BLaER1 (cell line): ENCODE results near the gene ARSD.
"Not testable (repeated sequence)": the region's sequence is repeated elsewhere in the genome, so short reads cannot be mapped to it uniquely, and the experiment has no call there.

Experiments
- H3K27ac ChIP-seq: shearing (Covaris generic); formaldehyde crosslinking; 2 replicates; pipeline ENCODE4 v1.8.1; 2022
- H3K27me3 ChIP-seq: shearing (Covaris generic); formaldehyde crosslinking; 2 replicates; pipeline ENCODE4 v1.8.1; 2022
- H3K36me3 ChIP-seq: shearing (Covaris generic); formaldehyde crosslinking; 2 replicates; pipeline ENCODE4 v1.8.1; 2022
- H3K4me1 ChIP-seq: shearing (Covaris generic); formaldehyde crosslinking; 2 replicates; pipeline ENCODE4 v1.8.1; 2022
- H3K4me2 ChIP-seq: shearing (Covaris generic); formaldehyde crosslinking; 2 replicates; pipeline ENCODE4 v1.8.1; 2022
- H3K4me3 ChIP-seq: shearing (Covaris generic); formaldehyde crosslinking; 2 replicates; pipeline ENCODE4 v1.8.1; 2022
- H3K9ac ChIP-seq: shearing (Covaris generic); formaldehyde crosslinking; 2 replicates; pipeline ENCODE4 v1.8.1; 2022
- H3K9me3 ChIP-seq: shearing (Covaris generic); formaldehyde crosslinking; 2 replicates; pipeline ENCODE4 v1.8.1; 2022
- H4K20me1 ChIP-seq: shearing (Covaris generic); formaldehyde crosslinking; 2 replicates; pipeline ENCODE4 v1.8.1; 2022
- Cebpa-rat ChIP-seq: shearing (Covaris generic); IDR thresholded peaks from 2 replicates; pipeline ENCODE4 v1.8.1; 2022

Gene ARSD

DNA sequence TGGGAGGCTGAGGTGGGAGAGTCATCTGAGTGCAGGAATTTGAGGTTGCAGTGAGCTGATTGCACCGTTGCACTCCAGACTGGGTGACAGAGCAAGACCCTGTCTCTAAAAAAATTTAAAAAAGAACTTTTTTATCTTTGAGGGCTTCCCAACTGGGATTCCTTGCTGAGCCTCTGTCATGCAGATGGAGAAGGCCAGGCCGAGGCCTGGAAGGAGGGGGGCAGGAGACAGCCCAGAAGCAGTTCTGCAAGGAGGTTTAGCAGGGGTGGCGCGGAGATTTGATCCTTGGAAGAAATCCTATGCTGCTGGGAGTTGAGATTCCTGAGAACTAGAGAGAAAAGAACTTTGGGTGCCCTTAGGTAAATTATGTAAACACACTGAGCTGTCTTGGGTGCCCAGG lies 2.5 kb upstream of the ARSD start:
- Histone ChIP-seq H3K9me3 (peaks cover 26% of the 10 kb centered on the region), H3K27ac (no peak overlapping the region), H3K9ac (no peak overlapping the region), H3K36me3 (peaks cover 9% of the 10 kb centered on the region), H3K4me3 (no peak overlapping the region), H3K27me3 (no peaks in the 10 kb centered on the region), H3K4me2 (no peak overlapping the region), H4K20me1 (no peaks in the 10 kb centered on the region), H3K4me1 (peaks cover 45% of the 10 kb centered on the region)
- TF ChIP-seq Cebpa-rat: no peak

DNA sequence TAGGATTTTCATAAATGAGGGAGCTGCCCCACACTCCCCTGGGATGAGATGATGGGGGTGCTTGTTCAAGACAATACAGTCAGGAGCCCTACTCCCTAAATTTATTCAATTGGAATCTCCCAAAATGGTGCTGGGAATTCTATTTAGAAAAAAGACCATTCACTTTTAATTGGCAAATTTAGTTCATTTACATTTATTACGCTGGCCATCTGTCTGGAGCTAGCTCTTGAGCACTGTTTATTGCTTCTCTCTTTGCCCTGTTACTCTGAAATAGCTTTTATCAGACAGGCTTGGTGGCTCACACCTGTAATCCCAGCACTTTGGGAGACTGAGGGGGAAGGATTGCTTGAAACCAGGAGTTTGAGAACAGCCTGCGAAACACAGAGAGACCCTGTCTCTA lies 2.0 kb upstream of the ARSD start:
- Histone ChIP-seq H3K27ac (no peak overlapping the region), H3K27me3 (no peaks in the 10 kb centered on the region)

GRCh38 chrX:2928191-2928582 lies 952 bp downstream of the ARSD start:
- Histone ChIP-seq H3K27me3 (no peaks in the 10 kb centered on the region), H3K4me1 (peaks cover 49% of the 10 kb centered on the region), H3K9me3 (peaks cover 26% of the 10 kb centered on the region), H3K27ac (peak overlapping the region; percentile 72), H3K4me3 (peak overlapping the region; percentile 80), H3K36me3 (peaks cover 22% of the 10 kb centered on the region), H3K9ac (peak overlapping the region; percentile 99), H3K4me2 (peak overlapping the region; percentile 77), H4K20me1 (no peaks in the 10 kb centered on the region)
- TF ChIP-seq Cebpa-rat: no peak

More for the DNA sequence above, 2.0 kb upstream of the ARSD start:
- Histone ChIP-seq H3K36me3 (peaks cover 6% of the 10 kb centered on the region; the same call in 1 of the 2 replicates), H4K20me1 (no peaks in the 10 kb centered on the region), H3K4me3 (no peak overlapping the region), H3K9me3 (peaks cover 26% of the 10 kb centered on the region), H3K9ac (no peak overlapping the region), H3K4me2 (no peak overlapping the region), H3K4me1 (peaks cover 49% of the 10 kb centered on the region)
- TF ChIP-seq Cebpa-rat: no peak

GRCh38 chrX:2926664-2927275 lies 2.4 kb downstream of the ARSD start:
- Histone ChIP-seq H3K27ac (no peak overlapping the region), H3K4me3 (no peak overlapping the region), H3K4me2 (0 out of 2 replicates have a peak overlapping the region, but pooled peaks have one; percentile 5), H3K9ac (no peak overlapping the region), H3K27me3 (no peaks in the 10 kb centered on the region), H3K4me1 (peaks cover 39% of the 10 kb centered on the region), H3K36me3 (peaks cover 36% of the 10 kb centered on the region), H4K20me1 (no peaks in the 10 kb centered on the region), H3K9me3 (peaks cover 17% of the 10 kb centered on the region)
- no peak for TF ChIP-seq Cebpa-rat

DNA sequence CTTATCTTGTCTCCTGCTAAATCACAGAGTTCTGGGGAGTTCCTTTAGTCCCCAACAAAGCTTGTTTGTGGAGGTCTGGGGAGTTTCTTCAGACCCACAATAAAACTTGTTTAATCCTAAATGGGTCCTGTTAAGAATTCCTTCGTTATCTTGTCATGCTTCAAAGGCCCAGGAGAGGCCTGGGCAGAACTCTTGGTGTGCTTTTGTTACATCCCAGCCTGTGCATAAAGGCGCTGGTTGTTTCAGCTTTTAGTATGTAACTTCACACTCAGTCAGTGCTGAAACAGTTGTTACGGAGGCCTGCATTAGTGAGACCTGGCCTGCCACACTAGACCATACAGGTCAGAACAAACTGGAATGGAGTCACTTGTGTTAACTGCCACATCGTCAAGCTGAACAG lies 2.9 kb downstream of the ARSD start:
- Histone ChIP-seq H3K9me3 (peaks cover 12% of the 10 kb centered on the region), H3K36me3 (peaks cover 41% of the 10 kb centered on the region), H3K4me1 (peaks cover 39% of the 10 kb centered on the region), H3K4me2 (peak overlapping the region; percentile 32; the same call in 1 of the 2 replicates)
- not testable (repeated sequence) for H3K27me3 ChIP-seq, H4K20me1 ChIP-seq, H3K27ac ChIP-seq, H3K4me3 ChIP-seq, H3K9ac ChIP-seq

GRCh38 chrX:2924151-2924550 lies 5.0 kb downstream of the ARSD start:
- Histone ChIP-seq H3K27ac (no peak overlapping the region), H3K4me2 (no peak overlapping the region), H3K4me3 (no peak overlapping the region), H3K9ac (no peak overlapping the region), H3K27me3 (no peaks in the 10 kb centered on the region), H3K9me3 (no peaks in the 10 kb centered on the region), H3K4me1 (peaks cover 26% of the 10 kb centered on the region), H4K20me1 (no peaks in the 10 kb centered on the region), H3K36me3 (peaks cover 56% of the 10 kb centered on the region)
- TF ChIP-seq Cebpa-rat: no peak

DNA sequence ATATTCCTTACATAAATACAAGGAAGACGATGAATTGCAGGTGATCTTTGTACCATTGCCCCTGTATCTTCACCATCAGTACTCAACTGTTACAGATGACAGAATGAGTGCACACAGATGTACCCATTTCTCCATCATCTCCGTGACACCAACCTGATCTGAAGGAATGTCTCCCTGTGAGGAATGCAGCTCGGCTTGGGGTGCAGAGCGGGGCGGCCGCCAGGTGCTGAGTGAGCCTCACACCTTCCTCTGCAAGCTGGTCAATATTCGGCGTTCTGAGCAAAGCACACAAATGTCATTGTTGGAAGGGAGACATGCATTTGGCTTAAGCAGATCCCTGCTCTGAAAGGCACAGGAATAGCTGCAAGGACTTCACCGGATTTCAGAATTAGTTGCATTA lies 7.4 kb downstream of the ARSD start:
- no peaks in the 10 kb centered on the region for H3K27me3 ChIP-seq
- H3K27ac ChIP-seq: no peak overlapping the region
- H3K36me3 ChIP-seq: peaks cover 78% of the 10 kb centered on the region
- no peak overlapping the region for H3K9ac ChIP-seq
- H3K9me3 ChIP-seq: peaks cover 15% of the 10 kb centered on the region
- no peak overlapping the region for H3K4me2 ChIP-seq
- no peak for TF ChIP-seq Cebpa-rat
- H3K4me3 ChIP-seq: no peak overlapping the region
- no peaks in the 10 kb centered on the region for H4K20me1 ChIP-seq
- H3K4me1 ChIP-seq: peaks cover 14% of the 10 kb centered on the region

- Histone ChIP-seq H3K4me3 (no peak overlapping the region), H3K27ac (no peak overlapping the region), H3K9me3 (peaks cover 21% of the 10 kb centered on the region), H3K27me3 (no peaks in the 10 kb centered on the region), H3K9ac (no peak overlapping the region), H3K4me1 (peaks cover 8% of the 10 kb centered on the region), H3K36me3 (peaks cover 84% of the 10 kb centered on the region), H3K4me2 (no peak overlapping the region), H4K20me1 (no peaks in the 10 kb centered on the region)
- no peak for TF ChIP-seq Cebpa-rat
Observed at GRCh38 chrX:2921193-2921592, 7.9 kb downstream of the ARSD start.

GRCh38 chrX:2917767-2918166 lies 11.4 kb downstream of the ARSD start:
- Histone ChIP-seq H3K9me3 (peaks cover 29% of the 10 kb centered on the region), H3K4me3 (no peak overlapping the region), H3K27ac (no peak overlapping the region), H3K9ac (no peak overlapping the region), H3K4me2 (no peak overlapping the region), H3K27me3 (no peaks in the 10 kb centered on the region), H3K4me1 (no peaks in the 10 kb centered on the region), H4K20me1 (no peaks in the 10 kb centered on the region), H3K36me3 (peaks cover 92% of the 10 kb centered on the region)
- TF ChIP-seq Cebpa-rat: no peak

DNA sequence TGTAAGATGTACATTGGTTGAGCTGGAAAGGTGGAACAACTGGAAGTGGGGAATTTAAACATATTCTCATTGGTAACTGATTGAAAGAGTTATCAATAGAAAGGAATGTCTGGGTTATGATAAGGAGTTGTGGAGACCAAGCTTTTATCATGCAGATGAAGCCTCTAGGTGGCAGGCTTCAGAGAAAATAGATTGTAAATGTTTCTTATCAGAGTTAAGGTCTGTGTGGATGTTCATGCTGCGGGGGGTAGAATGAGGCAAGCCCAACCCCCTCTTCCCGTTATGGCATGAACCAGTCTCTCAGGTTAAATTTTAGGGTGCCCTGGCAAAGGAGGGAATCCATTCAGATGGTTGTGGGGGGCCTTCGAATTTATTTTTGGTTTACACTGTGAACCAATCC lies 16.0 kb downstream of the ARSD start:
- H3K4me3 ChIP-seq: no peak overlapping the region
- H3K27me3 ChIP-seq: no peaks in the 10 kb centered on the region
- H3K4me2 ChIP-seq: no peak overlapping the region
- H3K36me3 ChIP-seq: peaks cover 80% of the 10 kb centered on the region
- peaks cover 27% of the 10 kb centered on the region for H3K9me3 ChIP-seq
- H3K9ac ChIP-seq: no peak overlapping the region
- H3K27ac ChIP-seq: no peak overlapping the region
- no peaks in the 10 kb centered on the region for H3K4me1 ChIP-seq
- no peaks in the 10 kb centered on the region for H4K20me1 ChIP-seq
- TF ChIP-seq Cebpa-rat: no peak

DNA sequence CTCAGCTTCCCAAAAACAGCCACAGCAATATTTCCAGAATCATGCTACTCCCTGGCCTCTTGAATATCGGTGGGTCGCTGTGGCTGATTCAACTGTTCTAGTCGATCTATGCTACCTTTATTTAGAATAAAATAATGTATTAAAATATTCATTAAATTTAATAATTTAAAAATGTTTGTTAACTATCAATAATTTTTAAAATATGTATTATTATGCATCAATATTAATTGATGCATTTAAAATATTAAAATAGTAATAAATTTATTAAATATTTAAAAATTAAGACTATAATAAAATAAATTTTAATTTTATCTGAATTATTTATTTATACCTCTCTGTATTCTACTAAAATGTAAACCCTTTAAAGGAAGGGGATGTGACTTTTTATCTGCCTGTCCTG lies 19.0 kb downstream of the ARSD start:
- no peak overlapping the region for H3K4me2 ChIP-seq
- no peaks in the 10 kb centered on the region for H3K4me1 ChIP-seq
- H3K4me3 ChIP-seq: no peak overlapping the region
- H3K27ac ChIP-seq: no peak overlapping the region
- peaks cover 78% of the 10 kb centered on the region for H3K36me3 ChIP-seq
- H3K27me3 ChIP-seq: no peaks in the 10 kb centered on the region
- peaks cover 2% of the 10 kb centered on the region; the same call in 1 of the 2 replicates for H3K9me3 ChIP-seq
- H4K20me1 ChIP-seq: no peaks in the 10 kb centered on the region
- TF ChIP-seq Cebpa-rat: no peak
- no peak overlapping the region for H3K9ac ChIP-seq
